OCI-LY3 (cell line): ENCODE measurements around the gene MYZAP.
A peak's percentile ranks its signal among the peaks of the same experiment; 100 is the strongest.

ENCODE experiments used
- H2AFZ ChIP-seq: fragments of 200-600, 300-600 bp; shearing (Covaris generic); 2 replicates; pipeline ENCODE4 v1.6.0; 2014; ENCODE audit warnings: antibody characterized with exemption, low read depth, low read length
- H3K27ac ChIP-seq: fragments of 200-600, 300-600 bp; sonication (generic); 2 replicates; pipeline ENCODE4 v1.5.1; 2014; ENCODE audit warnings: mild to moderate bottlenecking, low read length, moderate library complexity, mixed read lengths
- H3K27me3 ChIP-seq: fragments of 200-600, 300-600 bp; sonication (generic); 2 replicates; pipeline ENCODE4 v1.6.1; 2014; ENCODE audit warnings: low read depth, low read length, mixed read lengths
- H3K36me3 ChIP-seq: fragments of 200-600, 300-600 bp; sonication (generic); replicated peaks from 2 replicates; pipeline ENCODE3; 2014; ENCODE audit warnings: low read depth, low read length, mixed read lengths
- H3K4me1 ChIP-seq: fragments of 300-600, 200-600 bp; sonication (generic); 2 replicates; pipeline ENCODE4 v1.6.1; 2014; ENCODE audit warnings: low read length, mixed read lengths
- H3K4me2 ChIP-seq: fragments of 200-600, 300-600 bp; sonication (generic); 2 replicates; pipeline ENCODE4 v1.6.1; 2014; ENCODE audit warnings: low read length, mixed read lengths
- H3K4me3 ChIP-seq: fragments of 300-600, 200-600 bp; sonication (generic); 2 replicates; pipeline ENCODE4 v1.5.1; 2014; ENCODE audit warnings: antibody characterized with exemption, mild to moderate bottlenecking, low read length, moderate library complexity
- H3K79me2 ChIP-seq: fragments of 300-600, 200-600 bp; shearing (Covaris generic); 2 replicates; pipeline ENCODE4 v1.6.1; 2014; ENCODE audit warnings: mild to moderate bottlenecking, low read length, mixed read lengths
- H3K9ac ChIP-seq: fragments of 300-600, 200-600 bp; shearing (Covaris generic); 2 replicates; pipeline ENCODE4 v1.6.0; 2014; ENCODE audit warnings: mild to moderate bottlenecking, low read length, moderate library complexity
- H3K9me3 ChIP-seq: fragments of 200-600, 300-600 bp; shearing (Covaris generic); 2 replicates; pipeline ENCODE4 v1.6.1; 2014; ENCODE audit warnings: low read length, mixed read lengths; ENCODE audit not compliant: insufficient read depth
- H4K20me1 ChIP-seq: fragments of 200-600, 300-600 bp; sonication (generic); 2 replicates; pipeline ENCODE4 v1.6.1; 2016; ENCODE audit warnings: low read length, mixed read lengths; ENCODE audit not compliant: insufficient read depth
- EZH2phosphoT487 ChIP-seq: fragments of 200-600 bp; shearing (Covaris generic); IDR thresholded peaks from 2 replicates; pipeline ENCODE4 v1.6.1; 2018; ENCODE audit warnings: antibody characterized with exemption, mixed run types, low read depth
- TF ChIP-seq, protein P1 (sequence below): fragments of 200-600, 300-600 bp; sonication (generic); IDR thresholded peaks from 2 replicates; pipeline ENCODE4 v1.5.1; 2014; ENCODE audit warnings: antibody characterized with exemption, low read length, low read depth

The MYZAP gene

DNA sequence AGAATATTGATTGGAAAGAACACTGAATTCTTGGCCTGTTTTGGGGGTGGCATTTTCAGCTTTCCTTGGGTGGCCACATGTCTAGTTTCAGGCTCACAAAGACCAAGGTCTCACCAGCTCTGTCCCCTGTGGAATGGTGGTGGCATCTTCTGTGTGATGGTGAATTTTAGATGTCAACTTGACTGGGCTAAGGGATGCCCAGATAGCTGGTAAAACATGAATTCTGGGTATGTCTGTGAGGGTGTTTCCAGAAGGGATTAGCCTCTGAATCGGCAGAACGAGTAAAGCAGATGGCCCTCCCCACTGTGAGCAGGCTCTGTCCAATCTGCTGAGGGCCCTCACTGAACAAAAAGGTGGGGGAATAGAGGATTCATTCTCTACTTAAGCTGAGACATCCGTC, 34.4 kb upstream of the MYZAP start:
- H3K9ac ChIP-seq, result no peak overlapping the region
- H3K27ac ChIP-seq, result no peak overlapping the region
- H2AFZ ChIP-seq, result no peak overlapping the region
- no peaks in the 10 kb centered on the region for H3K36me3 ChIP-seq
- H3K4me3 ChIP-seq, result no peak overlapping the region
- no peaks in the 10 kb centered on the region for H3K27me3 ChIP-seq
- no peak overlapping the region for H3K4me2 ChIP-seq
- no peaks in the 10 kb centered on the region for H3K79me2 ChIP-seq
- peaks cover 23% of the 10 kb centered on the region for H3K4me1 ChIP-seq
- no peaks in the 10 kb centered on the region for H3K9me3 ChIP-seq
- H4K20me1 ChIP-seq, result no peaks in the 10 kb centered on the region
- no peak for TF ChIP-seq EZH2phosphoT487
- TF ChIP-seq, protein P1, sequence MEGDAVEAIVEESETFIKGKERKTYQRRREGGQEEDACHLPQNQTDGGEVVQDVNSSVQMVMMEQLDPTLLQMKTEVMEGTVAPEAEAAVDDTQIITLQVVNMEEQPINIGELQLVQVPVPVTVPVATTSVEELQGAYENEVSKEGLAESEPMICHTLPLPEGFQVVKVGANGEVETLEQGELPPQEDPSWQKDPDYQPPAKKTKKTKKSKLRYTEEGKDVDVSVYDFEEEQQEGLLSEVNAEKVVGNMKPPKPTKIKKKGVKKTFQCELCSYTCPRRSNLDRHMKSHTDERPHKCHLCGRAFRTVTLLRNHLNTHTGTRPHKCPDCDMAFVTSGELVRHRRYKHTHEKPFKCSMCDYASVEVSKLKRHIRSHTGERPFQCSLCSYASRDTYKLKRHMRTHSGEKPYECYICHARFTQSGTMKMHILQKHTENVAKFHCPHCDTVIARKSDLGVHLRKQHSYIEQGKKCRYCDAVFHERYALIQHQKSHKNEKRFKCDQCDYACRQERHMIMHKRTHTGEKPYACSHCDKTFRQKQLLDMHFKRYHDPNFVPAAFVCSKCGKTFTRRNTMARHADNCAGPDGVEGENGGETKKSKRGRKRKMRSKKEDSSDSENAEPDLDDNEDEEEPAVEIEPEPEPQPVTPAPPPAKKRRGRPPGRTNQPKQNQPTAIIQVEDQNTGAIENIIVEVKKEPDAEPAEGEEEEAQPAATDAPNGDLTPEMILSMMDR, result no peak

DNA sequence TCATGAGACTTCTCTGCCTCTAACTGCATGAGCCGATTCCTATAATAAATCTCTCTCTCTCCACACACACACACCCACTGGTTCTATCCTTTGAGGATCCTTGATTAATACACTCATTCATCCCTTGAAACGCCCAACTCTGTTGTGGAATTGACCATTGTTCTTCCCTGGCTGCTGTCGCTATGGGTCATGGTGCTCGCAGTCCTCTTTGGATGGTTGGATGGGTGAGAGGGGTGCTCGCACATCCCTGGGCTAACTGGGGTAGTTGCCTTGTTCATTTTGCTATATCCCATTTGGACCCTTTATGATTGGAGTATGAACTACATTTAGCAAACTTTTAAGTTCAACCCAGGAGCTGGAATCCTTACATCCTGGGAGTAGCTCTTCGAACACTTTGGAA, 33.9 kb upstream of the MYZAP start:
- H2AFZ ChIP-seq, result no peak overlapping the region
- H3K4me3 ChIP-seq, result no peak overlapping the region
- H3K4me2 ChIP-seq, result no peak overlapping the region
- no peaks in the 10 kb centered on the region for H3K27me3 ChIP-seq
- H3K27ac ChIP-seq, result no peak overlapping the region
- no peaks in the 10 kb centered on the region for H3K36me3 ChIP-seq
- H3K9ac ChIP-seq, result no peak overlapping the region
- H3K4me1 ChIP-seq, result peaks cover 29% of the 10 kb centered on the region
- TF ChIP-seq, protein P1, result no peak
- TF ChIP-seq EZH2phosphoT487, result no peak
- no peaks in the 10 kb centered on the region for H4K20me1 ChIP-seq
- H3K9me3 ChIP-seq, result no peaks in the 10 kb centered on the region
- H3K79me2 ChIP-seq, result no peaks in the 10 kb centered on the region

DNA sequence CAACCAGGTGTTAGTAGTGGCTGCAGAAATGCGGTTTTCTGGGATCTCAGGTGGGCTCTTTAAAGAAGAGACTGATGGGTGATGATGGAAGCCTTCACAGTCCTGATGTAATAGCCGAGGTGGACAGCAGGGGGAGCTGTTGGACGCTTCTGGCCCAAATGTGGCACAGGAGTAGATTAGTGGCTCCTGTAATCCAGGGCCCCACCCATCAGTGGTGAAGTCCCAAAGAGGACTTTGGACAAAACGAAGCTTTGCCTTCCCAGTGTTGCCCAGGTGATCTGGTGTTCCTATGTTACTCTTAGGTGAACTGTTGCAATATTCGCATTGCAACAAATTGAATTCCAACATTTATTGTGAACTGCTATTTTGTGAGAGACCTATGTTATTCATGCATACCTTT, 31.8 kb upstream of the MYZAP start:
- no peak overlapping the region for H2AFZ ChIP-seq
- H3K79me2 ChIP-seq, result no peaks in the 10 kb centered on the region
- H3K27me3 ChIP-seq, result no peaks in the 10 kb centered on the region
- no peaks in the 10 kb centered on the region for H4K20me1 ChIP-seq
- peak overlapping the region; percentile 90; the same call in 1 of the 2 replicates for H3K27ac ChIP-seq
- peak overlapping the region; percentile 78 for H3K4me2 ChIP-seq
- H3K4me3 ChIP-seq, result no peak overlapping the region
- TF ChIP-seq, protein P1, result peak; percentile 84
- no peak for TF ChIP-seq EZH2phosphoT487
- no peaks in the 10 kb centered on the region for H3K9me3 ChIP-seq
- no peaks in the 10 kb centered on the region for H3K36me3 ChIP-seq
- peaks cover 40% of the 10 kb centered on the region for H3K4me1 ChIP-seq
- no peak overlapping the region; the same call in 1 of the 2 replicates for H3K9ac ChIP-seq

DNA sequence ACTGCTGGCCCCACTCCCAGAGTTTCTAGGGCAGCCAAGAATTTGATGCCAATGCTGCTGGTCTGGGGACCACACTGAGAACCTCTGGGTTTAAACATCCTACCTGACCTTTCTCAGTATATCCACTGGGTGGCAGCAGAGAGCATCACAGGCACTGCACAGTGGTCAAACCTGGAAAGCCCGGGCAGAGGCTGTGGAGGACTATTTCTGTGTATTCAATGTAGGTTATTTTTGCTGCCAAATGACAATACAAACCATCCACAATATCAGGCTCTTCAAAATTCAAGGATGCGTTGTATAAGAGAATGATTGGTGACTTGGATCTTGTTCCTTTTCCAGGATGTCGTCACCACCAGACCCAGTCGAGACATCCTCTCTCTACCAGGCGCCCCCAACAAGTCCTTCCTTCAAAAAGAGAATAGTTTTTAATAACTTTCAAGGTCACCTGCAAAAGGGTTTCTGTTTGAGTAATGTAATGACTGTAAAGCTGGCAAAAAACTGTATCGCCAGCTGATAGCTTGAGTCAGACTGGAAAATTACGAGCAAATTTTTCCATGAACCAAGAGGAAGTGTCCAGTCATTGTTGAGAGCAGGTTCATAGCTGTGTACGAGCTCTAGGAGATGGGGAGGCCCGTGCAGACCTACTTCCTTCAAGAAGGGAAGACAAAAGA, 30.5 kb upstream of the MYZAP start:
- H3K4me3 ChIP-seq, result peak overlapping the region; percentile 60
- TF ChIP-seq EZH2phosphoT487, result no peak
- TF ChIP-seq, protein P1, result peak; percentile 97
- peak overlapping the region; percentile 63 for H3K9ac ChIP-seq
- no peaks in the 10 kb centered on the region for H3K9me3 ChIP-seq
- peaks cover 48% of the 10 kb centered on the region for H3K4me1 ChIP-seq
- H3K27me3 ChIP-seq, result no peaks in the 10 kb centered on the region
- H4K20me1 ChIP-seq, result no peaks in the 10 kb centered on the region
- H3K4me2 ChIP-seq, result peak overlapping the region; percentile 78
- no peaks in the 10 kb centered on the region for H3K79me2 ChIP-seq
- peak overlapping the region; percentile 28; the same call in 1 of the 2 replicates for H2AFZ ChIP-seq
- no peaks in the 10 kb centered on the region for H3K36me3 ChIP-seq
- peak overlapping the region; percentile 90 for H3K27ac ChIP-seq
